Measurements from ENCODE around the gene PCYT2. TPM values are rescaled to one million over a fixed set of nuclear protein-coding genes. Genes with fewer than 3 reads are reported as not detected.

PCYT2 gene
- total and polyA plus RNA-seq, 9 of the 15 experiments (the other 6 are each of a cell fraction or from before 2014, with no cell fraction given), result 0.92 to 134 (median 82.5) TPM

GRCh38 chr17:81867170-81867990 is 43.8 kb downstream of the PCYT2 start (continued):
- TF ChIP-seq, protein P1, sequence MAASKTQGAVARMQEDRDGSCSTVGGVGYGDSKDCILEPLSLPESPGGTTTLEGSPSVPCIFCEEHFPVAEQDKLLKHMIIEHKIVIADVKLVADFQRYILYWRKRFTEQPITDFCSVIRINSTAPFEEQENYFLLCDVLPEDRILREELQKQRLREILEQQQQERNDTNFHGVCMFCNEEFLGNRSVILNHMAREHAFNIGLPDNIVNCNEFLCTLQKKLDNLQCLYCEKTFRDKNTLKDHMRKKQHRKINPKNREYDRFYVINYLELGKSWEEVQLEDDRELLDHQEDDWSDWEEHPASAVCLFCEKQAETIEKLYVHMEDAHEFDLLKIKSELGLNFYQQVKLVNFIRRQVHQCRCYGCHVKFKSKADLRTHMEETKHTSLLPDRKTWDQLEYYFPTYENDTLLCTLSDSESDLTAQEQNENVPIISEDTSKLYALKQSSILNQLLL (CRISPR knock-in tag; IDR thresholded peaks at IDR 0.05; ENCODE audit: borderline replicate concordance), result no peak
- no peak for TF ChIP-seq NR1H2 (CRISPR knock-in tag; IDR thresholded peaks at IDR 0.05)
- no peak for TF ChIP-seq YBX1 (IDR thresholded peaks at IDR 0.05)
- no peak for TF ChIP-seq ZNF766 (CRISPR knock-in tag; conservative IDR thresholded peaks at IDR 0.05)
- TF ChIP-seq PTBP1 (IDR thresholded peaks at IDR 0.05; ENCODE audit: low read depth, low read length), result peak; percentile 90
- TF ChIP-seq PHTF2 (CRISPR knock-in tag; IDR thresholded peaks at IDR 0.05), result peak; percentile 48; the same call in 1 of the 2 replicates
- TF ChIP-seq, protein P2, sequence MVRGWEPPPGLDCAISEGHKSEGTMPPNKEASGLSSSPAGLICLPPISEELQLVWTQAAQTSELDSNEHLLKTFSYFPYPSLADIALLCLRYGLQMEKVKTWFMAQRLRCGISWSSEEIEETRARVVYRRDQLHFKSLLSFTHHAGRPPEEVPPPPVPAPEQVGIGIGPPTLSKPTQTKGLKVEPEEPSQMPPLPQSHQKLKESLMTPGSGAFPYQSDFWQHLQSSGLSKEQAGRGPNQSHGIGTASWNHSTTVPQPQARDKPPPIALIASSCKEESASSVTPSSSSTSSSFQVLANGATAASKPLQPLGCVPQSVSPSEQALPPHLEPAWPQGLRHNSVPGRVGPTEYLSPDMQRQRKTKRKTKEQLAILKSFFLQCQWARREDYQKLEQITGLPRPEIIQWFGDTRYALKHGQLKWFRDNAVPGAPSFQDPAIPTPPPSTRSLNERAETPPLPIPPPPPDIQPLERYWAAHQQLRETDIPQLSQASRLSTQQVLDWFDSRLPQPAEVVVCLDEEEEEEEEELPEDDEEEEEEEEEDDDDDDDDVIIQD (CRISPR knock-in tag; IDR thresholded peaks at IDR 0.05), result no peak
- TF ChIP-seq ZNF551 (CRISPR knock-in tag; IDR thresholded peaks at IDR 0.05), result no peak
- TF ChIP-seq KDM5B (IDR thresholded peaks at IDR 0.05; ENCODE audit: insufficient replicate concordance, low read depth, low read length), result no peak
- no peak for TF ChIP-seq TAF9B (IDR thresholded peaks at IDR 0.05; ENCODE audit: partially characterized antibody)
- no peak for TF ChIP-seq CXXC5 (CRISPR knock-in tag; IDR thresholded peaks at IDR 0.05)
- TF ChIP-seq MAFK (IDR thresholded peaks at IDR 0.05; ENCODE audit: low read length), result no peak
- peak; percentile 96 for TF ChIP-seq ERF (CRISPR knock-in tag; IDR thresholded peaks at IDR 0.05)
- TF ChIP-seq, protein P3, sequence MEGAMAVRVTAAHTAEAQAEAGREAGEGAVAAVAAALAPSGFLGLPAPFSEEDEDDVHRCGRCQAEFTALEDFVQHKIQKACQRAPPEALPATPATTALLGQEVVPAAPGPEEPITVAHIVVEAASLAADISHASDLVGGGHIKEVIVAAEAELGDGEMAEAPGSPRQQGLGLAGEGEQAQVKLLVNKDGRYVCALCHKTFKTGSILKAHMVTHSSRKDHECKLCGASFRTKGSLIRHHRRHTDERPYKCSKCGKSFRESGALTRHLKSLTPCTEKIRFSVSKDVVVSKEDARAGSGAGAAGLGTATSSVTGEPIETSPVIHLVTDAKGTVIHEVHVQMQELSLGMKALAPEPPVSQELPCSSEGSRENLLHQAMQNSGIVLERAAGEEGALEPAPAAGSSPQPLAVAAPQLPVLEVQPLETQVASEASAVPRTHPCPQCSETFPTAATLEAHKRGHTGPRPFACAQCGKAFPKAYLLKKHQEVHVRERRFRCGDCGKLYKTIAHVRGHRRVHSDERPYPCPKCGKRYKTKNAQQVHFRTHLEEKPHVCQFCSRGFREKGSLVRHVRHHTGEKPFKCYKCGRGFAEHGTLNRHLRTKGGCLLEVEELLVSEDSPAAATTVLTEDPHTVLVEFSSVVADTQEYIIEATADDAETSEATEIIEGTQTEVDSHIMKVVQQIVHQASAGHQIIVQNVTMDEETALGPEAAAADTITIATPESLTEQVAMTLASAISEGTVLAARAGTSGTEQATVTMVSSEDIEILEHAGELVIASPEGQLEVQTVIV (CRISPR knock-in tag; IDR thresholded peaks at IDR 0.05; ENCODE audit: borderline replicate concordance), result peak; percentile 75
- no peak for TF ChIP-seq NCOA4 (IDR thresholded peaks at IDR 0.05; ENCODE audit: partially characterized antibody)
- TF ChIP-seq SMAD4 (CRISPR knock-in tag; conservative IDR thresholded peaks at IDR 0.05), result no peak
- no peak for TF ChIP-seq CHAMP1 (IDR thresholded peaks at IDR 0.05)
- no peak; the same call in 1 of the 2 replicates for TF ChIP-seq ZNF696 (CRISPR knock-in tag; conservative IDR thresholded peaks at IDR 0.05)
- peak; percentile 17 for TF ChIP-seq SMAD1 (IDR thresholded peaks at IDR 0.05; ENCODE audit: low read depth, low read length, partially characterized antibody)
- TF ChIP-seq HEY1 (CRISPR knock-in tag; IDR thresholded peaks at IDR 0.05; ENCODE audit: borderline replicate concordance), result no peak
- no peak; the same call in 1 of the 2 replicates for TF ChIP-seq ZSCAN32 (CRISPR knock-in tag; IDR thresholded peaks at IDR 0.05)
